ENCODE results near the gene BABAM2. TPM values are rescaled to one million over a fixed set of nuclear protein-coding genes. Genes with fewer than 3 reads are reported as not detected.

Gene BABAM2
- total and polyA plus RNA-seq, 10 of the 15 experiments (the other 5 are each of a cell fraction or from before 2014, with no cell fraction given) = 30.7 to 59.9 (median 44.5) TPM

DNA sequence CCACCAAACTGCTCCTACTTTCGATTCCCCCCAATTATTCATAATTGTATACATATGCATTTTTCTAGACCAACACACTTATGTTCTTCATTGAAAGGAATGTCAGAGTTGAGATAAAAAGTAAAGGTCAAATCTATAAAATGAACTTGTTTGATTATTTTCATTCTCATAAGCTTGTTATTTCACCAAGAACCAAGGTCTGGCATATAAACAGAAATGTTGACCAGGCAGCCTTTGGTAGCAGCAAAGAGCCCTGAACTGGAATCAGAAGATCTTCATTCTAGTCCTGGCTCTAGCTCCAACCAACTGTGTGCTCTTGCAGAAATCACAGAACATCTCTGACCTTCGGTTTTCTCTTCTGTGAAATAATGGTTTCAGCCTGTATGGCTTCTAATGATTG lies 43.2 kb upstream of the BABAM2 start (continued):
- TF ChIP-seq, protein P1, sequence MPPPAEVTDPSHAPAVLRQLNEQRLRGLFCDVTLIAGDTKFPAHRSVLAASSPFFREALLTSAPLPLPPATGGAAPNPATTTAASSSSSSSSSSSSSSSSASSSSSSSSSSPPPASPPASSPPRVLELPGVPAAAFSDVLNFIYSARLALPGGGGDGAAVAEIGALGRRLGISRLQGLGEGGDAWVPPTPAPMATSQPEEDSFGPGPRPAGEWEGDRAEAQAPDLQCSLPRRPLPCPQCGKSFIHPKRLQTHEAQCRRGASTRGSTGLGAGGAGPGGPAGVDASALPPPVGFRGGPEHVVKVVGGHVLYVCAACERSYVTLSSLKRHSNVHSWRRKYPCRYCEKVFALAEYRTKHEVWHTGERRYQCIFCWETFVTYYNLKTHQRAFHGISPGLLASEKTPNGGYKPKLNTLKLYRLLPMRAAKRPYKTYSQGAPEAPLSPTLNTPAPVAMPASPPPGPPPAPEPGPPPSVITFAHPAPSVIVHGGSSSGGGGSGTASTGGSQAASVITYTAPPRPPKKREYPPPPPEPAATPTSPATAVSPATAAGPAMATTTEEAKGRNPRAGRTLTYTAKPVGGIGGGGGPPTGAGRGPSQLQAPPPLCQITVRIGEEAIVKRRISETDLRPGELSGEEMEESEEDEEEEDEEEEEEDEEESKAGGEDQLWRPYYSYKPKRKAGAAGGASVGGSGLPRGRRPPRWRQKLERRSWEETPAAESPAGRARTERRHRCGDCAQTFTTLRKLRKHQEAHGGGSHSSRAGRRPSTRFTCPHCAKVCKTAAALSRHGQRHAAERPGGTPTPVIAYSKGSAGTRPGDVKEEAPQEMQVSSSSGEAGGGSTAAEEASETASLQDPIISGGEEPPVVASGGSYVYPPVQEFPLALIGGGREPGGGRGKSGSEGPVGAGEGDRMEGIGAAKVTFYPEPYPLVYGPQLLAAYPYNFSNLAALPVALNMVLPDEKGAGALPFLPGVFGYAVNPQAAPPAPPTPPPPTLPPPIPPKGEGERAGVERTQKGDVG (CRISPR knock-in tag; IDR thresholded peaks at IDR 0.05) = no peak
- TF ChIP-seq, protein P2, sequence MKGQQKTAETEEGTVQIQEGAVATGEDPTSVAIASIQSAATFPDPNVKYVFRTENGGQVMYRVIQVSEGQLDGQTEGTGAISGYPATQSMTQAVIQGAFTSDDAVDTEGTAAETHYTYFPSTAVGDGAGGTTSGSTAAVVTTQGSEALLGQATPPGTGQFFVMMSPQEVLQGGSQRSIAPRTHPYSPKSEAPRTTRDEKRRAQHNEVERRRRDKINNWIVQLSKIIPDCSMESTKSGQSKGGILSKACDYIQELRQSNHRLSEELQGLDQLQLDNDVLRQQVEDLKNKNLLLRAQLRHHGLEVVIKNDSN (IDR thresholded peaks at IDR 0.05; ENCODE audit: borderline replicate concordance, extremely low read length, insufficient read depth, low read depth, low read length) = no peak

GRCh38 chr2:27849558-27850205 lies 40.8 kb upstream of the BABAM2 start:
- Histone ChIP-seq H3K4me3 (no peak overlapping the region), H3K4me2 (ENCODE audit: control insufficient read depth, insufficient read depth) (no peak overlapping the region), H2AFZ (ENCODE audit: control insufficient read depth, low read depth, low read length) (no peak overlapping the region), H3K9me3 (replicated peaks; ENCODE audit: control insufficient read depth, insufficient read depth, low read length) (no peaks in the 10 kb centered on the region), H3K9ac (ENCODE audit: control insufficient read depth, insufficient read depth, low read length) (no peak overlapping the region), H3K79me2 (ENCODE audit: control insufficient read depth, insufficient read depth, low read length) (no peaks in the 10 kb centered on the region), H3K27ac (ENCODE audit: control insufficient read depth, insufficient read depth) (no peak overlapping the region), H4K20me1 (ENCODE audit: control insufficient read depth, insufficient read depth) (no peaks in the 10 kb centered on the region), H3K27me3 (replicated peaks in 1 of 2; ENCODE audit: control insufficient read depth in 2 of 2, insufficient read depth in 2 of 2, low read length in 1 of 2) (no peaks in the 10 kb centered on the region), H3K4me1 (ENCODE audit: control insufficient read depth, insufficient read depth, low read length) (no peaks in the 10 kb centered on the region), H3K36me3 (ENCODE audit: control insufficient read depth in 2 of 2, insufficient read depth in 2 of 2, low read length in 1 of 2) (no peaks in the 10 kb centered on the region)
- CTCF ChIA-PET = interaction anchor here (1.2 kb wide), 1 partner anchor 127 kb away, joined by 3 read pairs; no protein-coding TSS in a partner anchor
- no TSS peak for BruUV-seq (replicated peaks)
- POLR2A ChIA-PET = no interaction called here
- no peak for FAIRE-seq
- ATAC-seq = no peak
- SMC1A ChIA-PET (ENCODE audit: uncharacterized antibody, unreplicated experiment) = no interaction called here
- 87% methylated on average over 3 of the region's 3 CpGs for WGBS (ENCODE audit: insufficient coverage, insufficient replicate concordance, low lambda C conversion rate, missing lambda C conversion rate)
- DNase-seq (ENCODE audit: low read depth, low spot score) = no peak
- in situ Hi-C loops (cut with MboI) = no loop called here
- RAD21 ChIA-PET (ENCODE audit: unreplicated experiment) = no interaction called here
- intact Hi-C loops (cut with micrococcal nuclease; ENCODE audit: unreplicated experiment) = no loop called here
- TF ChIP-seq BCLAF1 (IDR thresholded peaks at IDR 0.05) = no peak
- TF ChIP-seq, protein P3, sequence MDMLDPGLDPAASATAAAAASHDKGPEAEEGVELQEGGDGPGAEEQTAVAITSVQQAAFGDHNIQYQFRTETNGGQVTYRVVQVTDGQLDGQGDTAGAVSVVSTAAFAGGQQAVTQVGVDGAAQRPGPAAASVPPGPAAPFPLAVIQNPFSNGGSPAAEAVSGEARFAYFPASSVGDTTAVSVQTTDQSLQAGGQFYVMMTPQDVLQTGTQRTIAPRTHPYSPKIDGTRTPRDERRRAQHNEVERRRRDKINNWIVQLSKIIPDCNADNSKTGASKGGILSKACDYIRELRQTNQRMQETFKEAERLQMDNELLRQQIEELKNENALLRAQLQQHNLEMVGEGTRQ (IDR thresholded peaks at IDR 0.05; ENCODE audit: borderline replicate concordance, low read depth, low read length) = no peak
- TF ChIP-seq IRF5 (IDR thresholded peaks at IDR 0.05; ENCODE audit: borderline replicate concordance) = no peak
- TF ChIP-seq RCOR1 (conservative IDR thresholded peaks at IDR 0.05; ENCODE audit: low read depth, low read length) = no peak
- TF ChIP-seq ZBTB11 (CRISPR knock-in tag; IDR thresholded peaks at IDR 0.05) = no peak
